ENCODE results near the gene OR56A3.

OR56A3 gene, protein sequence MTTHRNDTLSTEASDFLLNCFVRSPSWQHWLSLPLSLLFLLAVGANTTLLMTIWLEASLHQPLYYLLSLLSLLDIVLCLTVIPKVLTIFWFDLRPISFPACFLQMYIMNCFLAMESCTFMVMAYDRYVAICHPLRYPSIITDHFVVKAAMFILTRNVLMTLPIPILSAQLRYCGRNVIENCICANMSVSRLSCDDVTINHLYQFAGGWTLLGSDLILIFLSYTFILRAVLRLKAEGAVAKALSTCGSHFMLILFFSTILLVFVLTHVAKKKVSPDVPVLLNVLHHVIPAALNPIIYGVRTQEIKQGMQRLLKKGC
- 0 to 0.18 (median 0) reads per million in 9 experiments for total RNA-seq

- ATAC-seq (replicated peaks) (no peak), DNase-seq (no peak)
- Mint-ChIP-seq H3K4me3 (no peak within 1 kb of the TSS), H3K4me1 (ENCODE audit: low read depth in 2 of 2) (no peaks in the 10 kb centered on the region), H3K27me3 (peaks cover 25 to 37% of the 10 kb centered on the region in 2 donors), H3K9me3 (no peaks in the 10 kb centered on the region), H3K36me3 (ENCODE audit: insufficient read depth) (no peaks in the 10 kb centered on the region), H3K27ac (no peak within 1 kb of the TSS)
These were observed at the start of gene OR56A3 for GRCh38 chr11:5941951-5942350. Gene OR56A3 (plus strand): TSS chr11:5942251. CDS start chr11:5947347, 5,096 bp downstream.

GRCh38 chr11:5892908-5893307 lies 49.1 kb upstream of the OR56A3 start, which contains the start of gene OR52E5:
Gene OR52E5 (plus strand): TSS chr11:5893208. CDS start chr11:5900777, 7,569 bp downstream.
- no peak within 1 kb of the TSS for H3K4me3 Mint-ChIP-seq
- peaks cover 0 to 23% of the 10 kb centered on the region in 2 donors for H3K27me3 Mint-ChIP-seq
- DNase-seq (no peak), ATAC-seq (replicated peaks) (no peak)
- H3K9me3 Mint-ChIP-seq = no peaks in the 10 kb centered on the region
- no peaks in the 10 kb centered on the region for H3K36me3 Mint-ChIP-seq (ENCODE audit: insufficient read depth)
- H3K27ac Mint-ChIP-seq = no peak within 1 kb of the TSS
- H3K4me1 Mint-ChIP-seq (ENCODE audit: low read depth in 2 of 2) = no peaks in the 10 kb centered on the region

- no peak overlapping the region for H3K27ac Mint-ChIP-seq
- DNase-seq = no peak
- no peaks in the 10 kb centered on the region for H3K9me3 Mint-ChIP-seq
- H3K36me3 Mint-ChIP-seq (ENCODE audit: insufficient read depth) = no peaks in the 10 kb centered on the region
- peaks cover 10 to 22% of the 10 kb centered on the region in 2 donors for H3K27me3 Mint-ChIP-seq
- H3K4me1 Mint-ChIP-seq (ENCODE audit: low read depth in 2 of 2) = no peaks in the 10 kb centered on the region
- no peak overlapping the region for H3K4me3 Mint-ChIP-seq
- ATAC-seq (replicated peaks) = no peak
These were observed 42.5 kb upstream of the OR56A3 start for GRCh38 chr11:5899534-5899933.

GRCh38 chr11:5910540-5910939 lies 31.5 kb upstream of the OR56A3 start:
- H3K4me1 Mint-ChIP-seq (ENCODE audit: low read depth in 2 of 2) = no peaks in the 10 kb centered on the region
- no peak overlapping the region for H3K27ac Mint-ChIP-seq
- no peak for ATAC-seq (replicated peaks)
- peaks cover 46 to 61% of the 10 kb centered on the region in 2 donors for H3K27me3 Mint-ChIP-seq
- H3K36me3 Mint-ChIP-seq (ENCODE audit: insufficient read depth) = no peaks in the 10 kb centered on the region
- no peak overlapping the region for H3K4me3 Mint-ChIP-seq
- no peaks in the 10 kb centered on the region for H3K9me3 Mint-ChIP-seq
- no peak for DNase-seq

DNA sequence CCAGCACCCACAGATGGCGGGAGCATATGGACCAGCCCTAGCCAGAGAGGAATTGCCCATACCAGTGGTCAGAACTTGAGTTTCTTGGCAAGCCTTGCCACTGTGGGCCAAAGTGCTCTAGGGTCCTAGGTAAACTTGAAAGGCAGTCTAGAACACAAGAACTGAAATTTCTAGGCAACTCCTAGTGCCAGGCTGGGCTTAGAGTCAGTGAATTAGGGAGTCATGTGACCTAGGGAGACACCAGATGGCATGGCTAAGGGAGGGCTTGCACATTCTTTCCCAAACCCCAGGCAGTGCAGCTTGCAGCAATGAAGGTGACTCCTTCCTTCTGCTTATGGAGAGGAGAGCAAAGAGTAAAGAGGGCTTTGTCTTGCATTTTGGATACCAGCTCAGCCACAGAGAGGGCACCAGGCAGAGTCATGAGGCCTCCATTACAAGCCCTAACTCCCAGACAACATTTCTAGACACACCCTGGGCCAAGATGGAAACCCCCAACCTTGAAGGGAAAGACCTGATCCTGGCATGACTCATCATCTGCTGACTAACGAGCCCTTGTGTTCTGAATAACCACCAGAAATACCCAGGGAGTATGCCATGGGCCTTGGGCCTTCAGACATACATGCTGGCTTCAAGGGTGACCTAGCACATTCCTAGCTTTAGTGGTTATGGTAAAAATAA lies 19.2 kb upstream of the OR56A3 start:
- Mint-ChIP-seq H3K4me1 (ENCODE audit: low read depth in 2 of 2) (no peaks in the 10 kb centered on the region), H3K4me3 (no peak overlapping the region), H3K36me3 (ENCODE audit: insufficient read depth) (no peaks in the 10 kb centered on the region), H3K9me3 (peaks cover 0 to 2% of the 10 kb centered on the region in 2 donors), H3K27ac (no peak overlapping the region), H3K27me3 (peaks cover 5 to 13% of the 10 kb centered on the region in 2 donors)
- DNase-seq (no peak), ATAC-seq (replicated peaks) (no peak)

DNA sequence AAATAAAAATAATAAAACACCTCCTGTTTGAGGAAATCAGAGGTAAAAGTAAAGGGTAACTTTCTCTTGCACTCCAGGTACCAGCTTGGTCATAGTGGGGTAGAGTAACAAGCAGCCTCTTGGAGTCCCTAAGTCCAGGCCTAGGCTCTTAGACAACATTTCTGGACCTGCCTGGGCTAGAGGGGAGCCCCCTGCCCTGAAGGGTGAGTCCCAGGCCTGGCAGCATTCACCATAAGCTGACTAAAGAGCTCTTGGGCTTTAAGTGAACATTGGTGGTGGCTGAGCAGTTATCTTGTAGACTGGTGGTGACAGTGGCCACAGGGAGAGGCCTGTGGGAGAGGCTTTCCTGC lies 18.6 kb upstream of the OR56A3 start:
- ATAC-seq (replicated peaks) = no peak
- no peaks in the 10 kb centered on the region for H3K4me1 Mint-ChIP-seq (ENCODE audit: low read depth in 2 of 2)
- H3K4me3 Mint-ChIP-seq = no peak overlapping the region
- H3K36me3 Mint-ChIP-seq (ENCODE audit: insufficient read depth) = no peaks in the 10 kb centered on the region
- H3K9me3 Mint-ChIP-seq = peaks cover 3 to 4% of the 10 kb centered on the region in 2 donors
- no peak overlapping the region for H3K27ac Mint-ChIP-seq
- DNase-seq = no peak
- H3K27me3 Mint-ChIP-seq = peaks cover 3 to 10% of the 10 kb centered on the region in 2 donors

DNA sequence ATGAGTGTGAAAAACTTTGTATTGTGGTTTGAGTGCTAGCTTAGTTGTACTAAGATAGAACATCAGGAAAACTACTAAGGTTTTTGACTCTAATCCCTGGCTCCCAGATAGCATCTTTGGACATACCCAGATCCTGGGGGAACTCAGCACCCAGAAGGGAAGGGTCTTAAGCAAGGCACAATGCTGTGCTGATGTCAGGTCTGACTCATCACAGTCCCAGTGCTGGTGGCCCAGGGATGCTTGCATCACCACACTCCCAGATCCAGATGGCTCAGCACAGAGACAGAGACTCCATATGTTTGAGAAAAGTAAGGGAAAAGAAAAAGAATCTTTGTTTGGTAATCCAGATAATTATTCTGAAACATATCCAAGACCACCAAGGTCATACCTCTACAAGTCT lies 18.3 kb upstream of the OR56A3 start:
- no peaks in the 10 kb centered on the region for H3K4me1 Mint-ChIP-seq (ENCODE audit: low read depth in 2 of 2)
- H3K27ac Mint-ChIP-seq = no peak overlapping the region
- H3K36me3 Mint-ChIP-seq (ENCODE audit: insufficient read depth) = no peaks in the 10 kb centered on the region
- peaks cover 0 to 6% of the 10 kb centered on the region in 2 donors for H3K27me3 Mint-ChIP-seq
- DNase-seq (no peak), ATAC-seq (replicated peaks) (no peak)
- peaks cover 5 to 8% of the 10 kb centered on the region in 2 donors for H3K9me3 Mint-ChIP-seq
- H3K4me3 Mint-ChIP-seq = no peak overlapping the region

GRCh38 chr11:5928271-5928670 lies 13.8 kb upstream of the OR56A3 start:
- Mint-ChIP-seq H3K4me1 (ENCODE audit: low read depth in 2 of 2) (no peaks in the 10 kb centered on the region), H3K9me3 (peaks cover 5 to 22% of the 10 kb centered on the region in 2 donors), H3K36me3 (ENCODE audit: insufficient read depth) (no peaks in the 10 kb centered on the region), H3K4me3 (no peak overlapping the region), H3K27me3 (peaks cover 6 to 23% of the 10 kb centered on the region in 2 donors), H3K27ac (no peak overlapping the region)
- ATAC-seq (replicated peaks) = no peak
- no peak for DNase-seq

GRCh38 chr11:5928811-5929210 lies 13.2 kb upstream of the OR56A3 start:
- DNase-seq (no peak), ATAC-seq (replicated peaks) (no peak)
- Mint-ChIP-seq H3K27me3 (peaks cover 6 to 26% of the 10 kb centered on the region in 2 donors), H3K9me3 (peaks cover 5 to 22% of the 10 kb centered on the region in 2 donors), H3K4me1 (ENCODE audit: low read depth in 2 of 2) (no peaks in the 10 kb centered on the region), H3K27ac (no peak overlapping the region), H3K4me3 (no peak overlapping the region), H3K36me3 (ENCODE audit: insufficient read depth) (no peaks in the 10 kb centered on the region)

GRCh38 chr11:5929571-5930368 lies 12.3 kb upstream of the OR56A3 start:
- no peak for DNase-seq
- Mint-ChIP-seq H3K4me1 (ENCODE audit: low read depth in 2 of 2) (no peaks in the 10 kb centered on the region), H3K9me3 (peaks cover 3 to 22% of the 10 kb centered on the region in 2 donors), H3K4me3 (no peak overlapping the region), H3K36me3 (ENCODE audit: insufficient read depth) (no peaks in the 10 kb centered on the region), H3K27ac (no peak overlapping the region), H3K27me3 (peaks cover 6 to 26% of the 10 kb centered on the region in 2 donors)
- no peak for ATAC-seq (replicated peaks)

GRCh38 chr11:5930614-5931013 lies 11.4 kb upstream of the OR56A3 start:
- no peak for ATAC-seq (replicated peaks)
- H3K9me3 Mint-ChIP-seq = peaks cover 3 to 22% of the 10 kb centered on the region in 2 donors
- no peak for DNase-seq
- peaks cover 7 to 31% of the 10 kb centered on the region in 2 donors for H3K27me3 Mint-ChIP-seq
- H3K36me3 Mint-ChIP-seq (ENCODE audit: insufficient read depth) = no peaks in the 10 kb centered on the region
- H3K4me3 Mint-ChIP-seq = no peak overlapping the region
- no peak overlapping the region for H3K27ac Mint-ChIP-seq
- no peaks in the 10 kb centered on the region for H3K4me1 Mint-ChIP-seq (ENCODE audit: low read depth in 2 of 2)

- H3K27ac Mint-ChIP-seq = no peak overlapping the region
- no peak for DNase-seq
- H3K36me3 Mint-ChIP-seq (ENCODE audit: insufficient read depth) = no peaks in the 10 kb centered on the region
- ATAC-seq (replicated peaks) = no peak
- no peak overlapping the region for H3K4me3 Mint-ChIP-seq
- H3K27me3 Mint-ChIP-seq = peaks cover 10 to 35% of the 10 kb centered on the region in 2 donors
- no peaks in the 10 kb centered on the region for H3K4me1 Mint-ChIP-seq (ENCODE audit: low read depth in 2 of 2)
- H3K9me3 Mint-ChIP-seq = peaks cover 3 to 22% of the 10 kb centered on the region in 2 donors
These were observed 11.0 kb upstream of the OR56A3 start for GRCh38 chr11:5931061-5931460.

DNA sequence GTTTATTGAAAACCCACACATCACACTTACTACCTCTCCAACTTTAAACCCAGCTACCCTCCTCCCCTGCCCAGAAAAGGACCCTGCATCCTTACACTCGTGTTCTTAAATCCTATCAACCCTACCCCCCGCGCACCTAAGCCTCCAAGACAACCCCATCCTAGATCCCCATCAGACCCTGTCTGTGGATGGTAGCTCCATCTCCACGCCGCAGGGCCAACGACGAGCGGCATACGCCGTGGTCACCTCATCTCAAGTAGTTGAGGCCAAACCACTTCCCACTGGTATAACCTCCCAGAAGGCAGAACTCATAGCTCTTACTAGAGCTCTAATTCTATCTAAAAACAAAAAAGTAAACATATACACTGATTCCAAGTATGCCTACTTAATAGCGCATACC lies 9.4 kb upstream of the OR56A3 start:
- no peak overlapping the region for H3K4me3 Mint-ChIP-seq
- H3K27ac Mint-ChIP-seq = no peak overlapping the region
- no peaks in the 10 kb centered on the region for H3K36me3 Mint-ChIP-seq (ENCODE audit: insufficient read depth)
- peaks cover 3 to 22% of the 10 kb centered on the region in 2 donors for H3K9me3 Mint-ChIP-seq
- DNase-seq (no peak), ATAC-seq (replicated peaks) (no peak)
- no peaks in the 10 kb centered on the region for H3K4me1 Mint-ChIP-seq (ENCODE audit: low read depth in 2 of 2)
- peaks cover 15 to 45% of the 10 kb centered on the region in 2 donors for H3K27me3 Mint-ChIP-seq

Measured in effector memory CD8-positive, alpha-beta T cell (primary cell).